Endothelial cell of umbilical vein (primary cell): ENCODE results near the gene KLHDC4. TPM values are rescaled to one million over a fixed set of nuclear protein-coding genes. Genes with fewer than 3 reads are reported as not detected.

Experiments
- BruUV-seq: library from RNA; stranded (reverse); fragments of 400-500 nt; replicated peaks from 2 replicates; lab custom pipeline; 2021; lab: Mats Ljungman, UMichigan
- CTCF ChIA-PET: fragments of 300-600, 350-600 bp; sonication (Branson Sonifier 250); formaldehyde crosslinking; loops from one replicate; lab custom pipeline; 2021; ENCODE audit warnings: antibody characterized with exemption, inconsistent platforms; lab: Charles Lee
- POLR2A ChIA-PET: fragments of 300-600, 350-600 bp; sonication (Branson Sonifier 250); formaldehyde crosslinking; loops from one replicate; lab custom pipeline; 2021; ENCODE audit warnings: antibody characterized with exemption, inconsistent platforms; lab: Charles Lee
- DNase-seq: peaks from one replicate; pipeline ENCODE4 v3.0.0-alpha.2; 2011; ENCODE audit warnings: low read depth, low spot score
- FAIRE-seq: peaks from 2 replicates; lab custom pipeline; 2011; peaks lifted over from hg19 to GRCh38; lab: Jason Lieb, UNC
- H2AFZ ChIP-seq: 2 replicates; pipeline ENCODE4 v1.6.0; 2012; ENCODE audit warnings: low read depth, low read length, control low read depth, inconsistent platforms
- H3K27ac ChIP-seq: 2 replicates; pipeline ENCODE4 v1.5.1; 2011; ENCODE audit warnings: low read depth, mild to moderate bottlenecking, control low read depth, low read length, moderate library complexity; ENCODE audit not compliant: insufficient read depth
- H3K27me3 ChIP-seq, 2 experiments: 2 replicates each; pipeline versions ENCODE4 v1.6.0 to v1.6.1; 2011; ENCODE audit warnings: low read length in 2 of 2, mixed read lengths in 1 of 2; ENCODE audit not compliant: control insufficient read depth in 2 of 2, insufficient read depth in 2 of 2
- H3K36me3 ChIP-seq, 2 experiments: 2 replicates in 1 of 2; 3 replicates in 1 of 2; pipeline ENCODE4 v1.5.1; 2011; ENCODE audit warnings: low read length in 2 of 2, mild to moderate bottlenecking in 1 of 2, moderate library complexity in 1 of 2; ENCODE audit not compliant: control insufficient read depth in 2 of 2, insufficient read depth in 2 of 2; ENCODE audit errors: extremely low read depth in 1 of 2
- H3K4me1 ChIP-seq: 3 replicates; pipeline ENCODE4 v1.5.1; 2011; ENCODE audit warnings: mild to moderate bottlenecking, low read length; ENCODE audit not compliant: control insufficient read depth, insufficient read depth; ENCODE audit errors: extremely low read depth
- H3K4me2 ChIP-seq: 2 replicates; pipeline ENCODE4 v1.6.1; 2011; ENCODE audit warnings: low read length, control low read depth, mixed read lengths; ENCODE audit not compliant: insufficient read depth
- H3K4me3 ChIP-seq, 3 experiments: fragments of 200-600 bp in 1 of 3; sonication (generic), shearing (Covaris generic) in 1 of 3; replicated peaks in 1 of 3; 2 replicates each; pipeline ENCODE4 v1.5.1; 2011 to 2016; ENCODE audit warnings: control low read depth in 3 of 3, low read length in 3 of 3, mild to moderate bottlenecking in 2 of 3, inconsistent platforms in 1 of 3, low read depth in 1 of 3, moderate library complexity in 1 of 3; ENCODE audit not compliant: insufficient read depth in 1 of 3
- H3K79me2 ChIP-seq: 2 replicates; pipeline ENCODE4 v1.6.0; 2012; ENCODE audit warnings: low read length, inconsistent platforms; ENCODE audit not compliant: control insufficient read depth, insufficient read depth
- H3K9ac ChIP-seq: replicated peaks from 2 replicates; pipeline ENCODE3; 2011; ENCODE audit warnings: low read length, control low read depth; ENCODE audit not compliant: insufficient read depth; ENCODE audit errors: extremely low read depth
- H3K9me1 ChIP-seq: replicated peaks from 3 replicates; pipeline ENCODE4 v1.6.0; 2011; ENCODE audit warnings: mild to moderate bottlenecking, low read length; ENCODE audit not compliant: control insufficient read depth, insufficient read depth; ENCODE audit errors: extremely low read depth
- H3K9me3 ChIP-seq: replicated peaks from 2 replicates; pipeline ENCODE4 v1.5.1; 2012; ENCODE audit warnings: low read length, inconsistent platforms; ENCODE audit not compliant: control insufficient read depth, insufficient read depth
- H4K20me1 ChIP-seq: replicated peaks from 2 replicates; pipeline ENCODE3; 2011; ENCODE audit warnings: mild to moderate bottlenecking, low read length; ENCODE audit not compliant: control insufficient read depth, insufficient read depth; ENCODE audit errors: extremely low read depth
- EZH2 ChIP-seq: IDR thresholded peaks from 2 replicates; pipeline ENCODE4 v1.6.1; 2012; ENCODE audit warnings: borderline replicate concordance, low read depth, mild to moderate bottlenecking, moderate library complexity, low read length, inconsistent platforms; ENCODE audit not compliant: severe bottlenecking
- FOS ChIP-seq: IDR thresholded peaks from 2 replicates; pipeline ENCODE4 v1.6.1; 2011; ENCODE audit warnings: mild to moderate bottlenecking, low read length, moderate library complexity, borderline replicate concordance; ENCODE audit not compliant: insufficient read depth
- GATA2 ChIP-seq: IDR thresholded peaks from 2 replicates; pipeline ENCODE4 v1.7.0; 2011; ENCODE audit warnings: low read depth, mild to moderate bottlenecking, moderate library complexity, mixed read lengths, low read length; ENCODE audit not compliant: insufficient read length, insufficient read depth
- JUN ChIP-seq: IDR thresholded peaks from 2 replicates; pipeline ENCODE4 v1.6.1; 2011; ENCODE audit warnings: borderline replicate concordance, low read depth; ENCODE audit not compliant: insufficient read length, insufficient read depth
- MYC ChIP-seq: IDR thresholded peaks from one replicate; pipeline ENCODE4 v1.6.1; 2011; ENCODE audit warnings: mild to moderate bottlenecking, low read depth, low read length
- POLR2A ChIP-seq: IDR thresholded peaks from 2 replicates; pipeline ENCODE4 v1.6.1; 2012; ENCODE audit warnings: low read depth, mild to moderate bottlenecking, control low read depth, low read length
- POLR2AphosphoS5 ChIP-seq: IDR thresholded peaks from 2 replicates; pipeline ENCODE4 v1.6.1; 2012; ENCODE audit warnings: low read depth, mild to moderate bottlenecking, control low read depth, low read length, moderate library complexity; ENCODE audit not compliant: insufficient read depth
- dilution Hi-C: fragments of 300-500 bp; cut with MboI; formaldehyde crosslinking; loops from one replicate; pipeline ENCODE4 v1.15.0; 2019; ENCODE audit warnings: low sequenced_read_pairs; ENCODE audit not compliant: extremely low pct_ligation_motif_present
- intact Hi-C: fragments of 100-400 bp; cut with micrococcal nuclease; formaldehyde crosslinking; loops from one replicate; pipeline ENCODE4 v1.10.0; 2022
- polyA plus RNA-seq, 4 experiments: library from polyadenylated mRNA; depleted of rRNA in 3 of 4; stranded (reverse) in 3 of 4; unstranded in 1 of 4; fragments of >200 nt; gene quantifications; 2 replicates each; pipeline versions ENCODE4 v1.2.1 to v1.2.3, GENCODE V29; 2011 to 2012; ENCODE audit warnings: missing spikeins in 1 of 4
- total RNA-seq: library from RNA; stranded (reverse); gene quantifications from 2 replicates; pipeline ENCODE4 v1.2.3, GENCODE V29; 2021
- TF ChIP-seq, protein P1 (sequence below), 2 donors: IDR thresholded peaks; 1 replicate in 1 of 2; 2 replicates in 1 of 2; pipeline ENCODE4 v1.5.1; 2011; ENCODE audit warnings: low read length in 2 of 2, mild to moderate bottlenecking in 2 of 2, moderate library complexity in 2 of 2, control low read depth in 1 of 2, inconsistent platforms in 1 of 2, low read depth in 1 of 2; ENCODE audit not compliant: insufficient read depth in 1 of 2; ENCODE audit errors: extremely low read depth in 1 of 2
- TF ChIP-seq, protein P2 (sequence below): IDR thresholded peaks from 2 replicates; pipeline ENCODE4 v1.6.1; 2011; ENCODE audit not compliant: insufficient read depth, insufficient read length

Gene KLHDC4
- total and polyA plus RNA-seq, 2 donors (not counting 3 experiments of a cell fraction or from before 2014, with no cell fraction given), result 24.7 to 46.2 TPM

DNA sequence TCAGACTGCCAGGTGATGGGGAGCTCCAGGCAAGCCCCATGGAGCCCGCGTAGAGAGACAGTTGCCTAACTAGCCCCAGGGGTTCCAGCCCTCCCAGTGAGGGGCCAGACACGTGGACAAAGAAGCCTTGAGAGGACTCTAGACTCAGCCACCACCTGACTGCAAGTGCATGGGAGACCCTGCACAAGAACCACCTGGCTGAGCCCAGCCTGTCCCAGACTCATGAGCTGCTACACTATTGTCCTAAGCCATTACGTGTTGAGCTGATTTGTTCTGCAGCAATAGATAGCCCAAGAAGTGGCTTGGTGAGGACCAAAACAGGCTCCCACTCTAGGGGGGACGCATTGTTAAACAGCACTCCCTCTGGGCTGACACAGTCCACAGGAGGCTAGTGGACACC lies 37.6 kb upstream of the KLHDC4 start:
- no peak overlapping the region for H3K4me2 ChIP-seq
- no peaks in the 10 kb centered on the region for H3K9me3 ChIP-seq
- no peaks in the 10 kb centered on the region for H3K79me2 ChIP-seq
- H3K4me1 ChIP-seq, result peaks cover 6% of the 10 kb centered on the region
- H3K36me3 ChIP-seq, result no peaks in the 10 kb centered on the region
- DNase-seq (no peak), FAIRE-seq (no peak)
- no peaks in the 10 kb centered on the region for H3K9me1 ChIP-seq
- H4K20me1 ChIP-seq, result no peaks in the 10 kb centered on the region
- no peak overlapping the region for H3K9ac ChIP-seq
- CTCF ChIA-PET, result interaction anchor here (0.9 to 1.7 kb wide), 5 partner anchors 9 to 34 kb away, joined by 3 to 8 read pairs (median 4); no protein-coding TSS in a partner anchor
- TF ChIP-seq POLR2A, result no peak
- TF ChIP-seq, protein P1, sequence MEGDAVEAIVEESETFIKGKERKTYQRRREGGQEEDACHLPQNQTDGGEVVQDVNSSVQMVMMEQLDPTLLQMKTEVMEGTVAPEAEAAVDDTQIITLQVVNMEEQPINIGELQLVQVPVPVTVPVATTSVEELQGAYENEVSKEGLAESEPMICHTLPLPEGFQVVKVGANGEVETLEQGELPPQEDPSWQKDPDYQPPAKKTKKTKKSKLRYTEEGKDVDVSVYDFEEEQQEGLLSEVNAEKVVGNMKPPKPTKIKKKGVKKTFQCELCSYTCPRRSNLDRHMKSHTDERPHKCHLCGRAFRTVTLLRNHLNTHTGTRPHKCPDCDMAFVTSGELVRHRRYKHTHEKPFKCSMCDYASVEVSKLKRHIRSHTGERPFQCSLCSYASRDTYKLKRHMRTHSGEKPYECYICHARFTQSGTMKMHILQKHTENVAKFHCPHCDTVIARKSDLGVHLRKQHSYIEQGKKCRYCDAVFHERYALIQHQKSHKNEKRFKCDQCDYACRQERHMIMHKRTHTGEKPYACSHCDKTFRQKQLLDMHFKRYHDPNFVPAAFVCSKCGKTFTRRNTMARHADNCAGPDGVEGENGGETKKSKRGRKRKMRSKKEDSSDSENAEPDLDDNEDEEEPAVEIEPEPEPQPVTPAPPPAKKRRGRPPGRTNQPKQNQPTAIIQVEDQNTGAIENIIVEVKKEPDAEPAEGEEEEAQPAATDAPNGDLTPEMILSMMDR (IDR thresholded peaks at IDR 0.05; ENCODE audit: extremely low read depth in 1 of 2, insufficient read depth in 1 of 2, low read depth in 1 of 2, low read length in 2 of 2), result no peak
- no peak for TF ChIP-seq GATA2
- no peak for TF ChIP-seq FOS
- TF ChIP-seq EZH2, result no peak
- TF ChIP-seq JUN, result no peak
- TF ChIP-seq, protein P2, sequence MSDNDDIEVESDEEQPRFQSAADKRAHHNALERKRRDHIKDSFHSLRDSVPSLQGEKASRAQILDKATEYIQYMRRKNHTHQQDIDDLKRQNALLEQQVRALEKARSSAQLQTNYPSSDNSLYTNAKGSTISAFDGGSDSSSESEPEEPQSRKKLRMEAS, result no peak
- TF ChIP-seq MYC, result no peak
- no peak for TF ChIP-seq POLR2AphosphoS5
- H3K27me3 ChIP-seq, result no peaks in the 10 kb centered on the region
- H3K4me3 ChIP-seq, result no peak overlapping the region
- dilution Hi-C loops (no loop called here), intact Hi-C loops (no loop called here)
- H2AFZ ChIP-seq, result no peak overlapping the region
- BruUV-seq, result no TSS peak
- H3K27ac ChIP-seq, result no peak overlapping the region
- POLR2A ChIA-PET, result no interaction called here
